HUES48 (cell line): ENCODE measurements around the gene TREX2.
"Not testable (repeated sequence)": the region's sequence is repeated elsewhere in the genome, so short reads cannot be mapped to it uniquely, and the experiment has no call there.

Experiments
- H3K27ac ChIP-seq: one replicate; pipeline ENCODE4 v1.7.0; 2013; ENCODE audit warnings: low read depth, low read length, inconsistent platforms
- H3K27me3 ChIP-seq: 2 replicates; pipeline ENCODE4 v1.6.1; 2013; ENCODE audit warnings: mild to moderate bottlenecking, low read length; ENCODE audit not compliant: control insufficient read depth, insufficient read depth
- H3K36me3 ChIP-seq: 2 replicates; pipeline ENCODE4 v1.6.1; 2013; ENCODE audit warnings: low read length; ENCODE audit not compliant: control insufficient read depth, insufficient read depth
- H3K4me1 ChIP-seq: 2 replicates; pipeline ENCODE4 v1.6.1; 2013; ENCODE audit warnings: mild to moderate bottlenecking, low read length; ENCODE audit not compliant: control insufficient read depth, insufficient read depth
- H3K4me3 ChIP-seq: 2 replicates; pipeline ENCODE4 v1.5.1; 2013; ENCODE audit warnings: mild to moderate bottlenecking, low read depth, low read length
- H3K9ac ChIP-seq: 2 replicates; pipeline ENCODE4 v1.6.1; 2013; ENCODE audit warnings: mild to moderate bottlenecking, low read depth, low read length, moderate library complexity
- H3K9me3 ChIP-seq: 2 replicates; pipeline ENCODE4 v1.6.1; 2013; ENCODE audit warnings: low read length; ENCODE audit not compliant: control insufficient read depth, insufficient read depth

Gene TREX2

DNA sequence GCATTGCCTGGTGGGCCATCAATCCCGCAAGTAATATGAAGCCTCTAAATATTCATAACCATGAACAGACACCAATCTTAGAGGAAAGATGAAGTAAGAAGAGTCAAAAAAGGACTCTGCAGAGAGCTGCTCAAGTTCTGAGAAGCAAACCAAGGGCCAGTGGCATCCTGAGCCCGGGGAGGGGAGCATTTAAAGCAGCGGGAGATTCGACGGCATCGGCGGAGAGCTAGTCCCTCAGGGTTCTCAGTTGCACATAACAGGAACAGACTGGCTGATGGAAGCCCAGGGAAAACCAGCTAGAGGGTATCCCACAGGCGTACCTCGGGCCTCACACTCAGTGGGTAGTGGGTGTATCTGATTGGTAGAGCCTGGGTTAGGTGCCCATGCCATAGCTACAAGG is 39.8 kb downstream of the TREX2 start:
- Histone ChIP-seq H3K9ac (no peak overlapping the region), H3K4me3 (no peak overlapping the region), H3K9me3 (peaks cover 34% of the 10 kb centered on the region), H3K4me1 (no peaks in the 10 kb centered on the region), H3K27ac (no peak overlapping the region), H3K36me3 (no peaks in the 10 kb centered on the region), H3K27me3 (peaks cover 8% of the 10 kb centered on the region)

DNA sequence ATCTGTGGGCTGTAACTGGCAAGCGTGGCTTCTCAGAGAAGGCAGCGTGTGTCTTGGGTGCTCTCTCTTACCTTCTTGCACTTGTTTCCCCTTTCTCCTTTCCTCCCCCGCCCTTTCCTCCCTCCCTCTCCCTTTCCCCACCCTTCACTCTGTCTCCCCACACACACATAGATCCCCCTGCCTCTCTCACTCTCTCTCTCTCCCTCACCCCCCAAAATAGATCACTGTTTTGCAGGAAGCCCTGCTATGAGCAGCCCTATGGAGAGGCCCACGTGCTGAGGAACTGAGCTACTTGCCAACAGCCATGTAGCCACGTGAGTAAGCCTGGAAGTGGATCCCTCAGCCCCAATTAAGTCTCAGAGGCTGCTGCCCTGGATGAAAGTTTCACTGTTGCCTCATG is 40.4 kb downstream of the TREX2 start:
- Histone ChIP-seq H3K27ac (no peak overlapping the region), H3K4me1 (no peaks in the 10 kb centered on the region), H3K27me3 (peaks cover 2% of the 10 kb centered on the region; the same call in 1 of the 2 replicates), H3K9ac (no peak overlapping the region), H3K4me3 (no peak overlapping the region), H3K9me3 (peaks cover 34% of the 10 kb centered on the region), H3K36me3 (no peaks in the 10 kb centered on the region)

DNA sequence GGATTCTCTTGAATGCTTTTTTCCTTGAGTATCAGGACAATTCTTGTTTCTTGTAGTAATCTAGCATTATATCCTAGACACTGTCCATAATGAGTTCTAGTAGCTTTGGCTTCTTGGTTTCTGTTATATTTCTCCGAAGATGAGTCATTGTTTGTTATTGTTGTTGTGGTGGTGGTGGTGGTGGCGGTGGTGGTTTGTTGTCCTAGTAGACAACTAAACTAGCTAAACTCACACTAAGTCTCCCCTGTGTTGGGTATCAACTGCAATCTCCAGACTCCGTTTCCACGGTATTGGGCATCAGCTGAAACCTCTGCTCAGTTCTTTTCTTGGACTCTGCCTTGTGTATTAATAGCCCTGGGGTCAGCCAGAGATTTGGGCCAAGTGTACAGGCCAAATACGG is 41.5 kb downstream of the TREX2 start:
- H3K36me3 ChIP-seq, H3K4me3 ChIP-seq, H3K27me3 ChIP-seq, H3K27ac ChIP-seq, H3K4me1 ChIP-seq, H3K9ac ChIP-seq: not testable (repeated sequence)
- H3K9me3 ChIP-seq: peaks cover 43% of the 10 kb centered on the region

DNA sequence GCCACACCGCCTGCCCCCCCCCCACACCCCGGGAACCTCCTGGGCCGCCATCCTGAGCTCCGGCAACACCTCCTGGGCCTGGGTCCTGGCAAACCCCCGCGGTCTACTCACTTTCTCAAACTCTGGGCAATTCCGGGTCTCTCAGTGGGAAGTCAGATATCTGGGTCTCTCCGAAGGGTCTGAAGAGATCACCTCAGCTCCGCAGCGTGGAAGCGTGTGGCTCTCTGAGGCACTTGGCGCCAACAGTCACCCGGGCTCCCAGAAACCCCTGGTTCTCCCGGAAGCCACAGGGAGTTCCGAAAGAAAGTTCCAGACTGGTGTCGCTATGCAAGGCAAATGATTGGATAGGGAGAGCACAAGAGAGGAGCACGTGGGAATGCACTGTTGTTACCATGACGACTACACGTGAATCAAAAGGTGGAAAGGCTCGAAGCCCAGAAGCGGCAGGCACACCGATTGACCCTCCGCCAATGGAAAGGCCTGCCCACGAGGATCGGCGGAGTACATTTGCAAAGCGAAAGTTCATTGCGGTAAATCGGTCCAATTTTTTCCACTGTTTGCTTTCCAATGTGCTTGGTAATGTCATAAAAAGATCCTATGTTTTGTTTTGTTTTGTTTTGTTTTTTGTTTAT is 44.6 kb downstream of the TREX2 start, which contains the start of gene PNMA6E:
Gene PNMA6E (minus strand): TSS at position 218 of the 632 bp plus-strand sequence. CDS start 2,501 bp downstream, outside the sequence.
- no peak within 1 kb of the TSS for H3K4me3 ChIP-seq
- H3K9ac ChIP-seq: no peak within 1 kb of the TSS
- no peaks in the 10 kb centered on the region for H3K4me1 ChIP-seq
- H3K9me3 ChIP-seq: peaks cover 45% of the 10 kb centered on the region
- no peaks in the 10 kb centered on the region for H3K27me3 ChIP-seq
- no peaks in the 10 kb centered on the region for H3K36me3 ChIP-seq
- H3K27ac ChIP-seq: no peak within 1 kb of the TSS

- H3K27ac ChIP-seq: no peak overlapping the region
- peaks cover 38% of the 10 kb centered on the region for H3K9me3 ChIP-seq
- H3K4me3 ChIP-seq: no peak overlapping the region
- H3K9ac ChIP-seq: no peak overlapping the region
- H3K4me1 ChIP-seq: no peaks in the 10 kb centered on the region
- no peaks in the 10 kb centered on the region for H3K36me3 ChIP-seq
- H3K27me3 ChIP-seq: no peaks in the 10 kb centered on the region
These were observed 45.4 kb downstream of the TREX2 start for GRCh38 chrX:153400146-153401132.

- Histone ChIP-seq H3K4me1 (no peaks in the 10 kb centered on the region), H3K27me3 (no peaks in the 10 kb centered on the region), H3K4me3 (no peak overlapping the region), H3K27ac (no peak overlapping the region), H3K9ac (no peak overlapping the region), H3K9me3 (peaks cover 38% of the 10 kb centered on the region), H3K36me3 (no peaks in the 10 kb centered on the region)
These were observed 47.4 kb downstream of the TREX2 start for GRCh38 chrX:153398275-153398960.

- H3K9me3 ChIP-seq: peaks cover 44% of the 10 kb centered on the region
- no peaks in the 10 kb centered on the region for H3K27me3 ChIP-seq
- no peaks in the 10 kb centered on the region for H3K4me1 ChIP-seq
- no peak overlapping the region for H3K27ac ChIP-seq
- no peak overlapping the region for H3K4me3 ChIP-seq
- H3K9ac ChIP-seq: no peak overlapping the region
- no peaks in the 10 kb centered on the region for H3K36me3 ChIP-seq
These were observed 48.4 kb downstream of the TREX2 start for GRCh38 chrX:153397256-153397960.

DNA sequence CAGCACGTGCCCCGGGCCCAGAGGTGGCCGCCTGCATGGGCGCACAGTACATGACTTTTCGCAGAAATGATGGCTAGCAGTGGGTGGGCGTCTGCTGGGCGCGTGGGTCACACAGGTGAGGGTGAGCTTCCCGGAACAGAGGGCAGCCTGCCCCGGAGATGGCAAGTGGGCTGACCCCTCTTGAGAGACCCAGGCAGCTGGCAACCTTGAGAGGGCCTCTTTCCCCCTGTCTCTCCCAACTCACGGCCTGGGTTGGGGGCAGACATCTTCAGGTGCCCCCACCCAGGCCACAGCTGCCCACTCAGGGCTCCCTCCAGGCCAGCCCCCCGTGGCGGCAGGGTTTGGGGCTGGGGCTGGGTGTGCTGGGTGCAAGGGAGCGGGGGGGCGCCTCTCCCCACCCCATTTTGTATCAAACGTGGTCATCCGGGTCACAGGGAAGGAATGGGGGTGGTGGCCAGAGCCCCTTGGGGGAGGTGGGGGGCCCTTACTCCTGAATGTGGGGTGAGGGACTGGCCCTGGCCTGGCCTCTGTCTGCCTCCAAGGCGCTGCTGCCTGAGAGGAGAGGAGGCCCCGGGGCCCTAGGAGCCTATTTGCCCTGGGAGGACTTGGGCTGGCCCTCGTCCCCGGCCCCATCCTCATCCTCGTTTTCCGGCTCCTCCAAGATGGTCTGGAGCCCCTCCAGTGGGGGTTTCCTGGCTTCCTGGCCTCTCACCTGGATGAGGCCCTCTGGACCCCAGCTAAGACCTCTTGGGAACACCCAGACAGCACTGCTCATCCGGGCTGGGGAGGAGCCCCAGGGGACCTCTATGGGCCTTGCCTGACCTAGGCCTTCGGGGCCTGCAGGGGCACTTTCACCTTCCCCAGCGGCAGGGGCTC is 49.3 kb downstream of the TREX2 start:
- no peaks in the 10 kb centered on the region for H3K4me1 ChIP-seq

DNA sequence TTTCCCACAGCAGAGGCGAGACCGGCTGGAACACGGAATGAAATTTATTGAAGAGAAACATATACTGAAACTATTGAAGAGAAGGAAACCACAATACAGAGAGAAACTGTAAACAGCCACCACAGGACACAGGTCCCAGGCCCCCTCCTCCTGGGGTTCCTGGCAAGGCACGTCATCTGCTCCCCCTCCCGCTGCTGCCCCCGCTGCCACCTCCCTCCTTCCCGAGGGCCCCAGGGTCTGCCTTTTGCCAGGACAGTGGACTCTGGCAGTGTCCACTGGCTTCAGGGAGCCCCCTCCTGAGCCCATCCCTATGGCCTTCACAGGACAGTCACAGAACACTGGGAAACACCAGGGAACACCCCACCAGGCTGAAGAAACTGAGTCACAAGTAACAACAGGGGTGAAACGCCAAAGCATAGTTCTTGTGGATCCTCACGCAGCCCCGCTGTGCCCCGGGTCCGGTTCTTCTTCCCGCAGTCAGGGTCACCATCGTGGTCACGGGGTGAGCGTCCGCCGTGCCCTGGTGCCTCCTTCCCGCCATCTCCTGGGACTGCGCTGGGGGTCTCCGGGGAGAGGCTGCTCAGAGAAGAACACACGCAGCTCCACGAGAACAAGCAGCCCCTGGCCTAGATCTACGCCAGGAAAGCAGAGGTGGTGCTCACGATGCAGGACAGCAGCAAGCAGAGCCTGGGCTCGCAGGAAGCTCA is 50.1 kb downstream of the TREX2 start:
- H3K27ac ChIP-seq: no peak overlapping the region
- H3K36me3 ChIP-seq: no peaks in the 10 kb centered on the region
- H3K9ac ChIP-seq: no peak overlapping the region
- no peaks in the 10 kb centered on the region for H3K27me3 ChIP-seq
- no peaks in the 10 kb centered on the region for H3K4me1 ChIP-seq
- peaks cover 51% of the 10 kb centered on the region for H3K9me3 ChIP-seq
- no peak overlapping the region for H3K4me3 ChIP-seq

More for the DNA sequence above, 49.3 kb downstream of the TREX2 start:
- peaks cover 49% of the 10 kb centered on the region for H3K9me3 ChIP-seq
- H3K27ac ChIP-seq: no peak overlapping the region
- no peak overlapping the region for H3K9ac ChIP-seq
- no peaks in the 10 kb centered on the region for H3K36me3 ChIP-seq
- H3K27me3 ChIP-seq: no peaks in the 10 kb centered on the region
- H3K4me3 ChIP-seq: no peak overlapping the region
